Gastrocnemius medialis (tissue), 4 donors: Measurements from ENCODE around the gene BRICD5.

Experiments
- POLR2A ChIP-seq, 2 donors: fragments of 450-650 bp; IDR thresholded peaks; one replicate each; pipeline ENCODE4 v1.6.1; 2017; ENCODE audit warnings: antibody characterized with exemption in 2 of 2, mild to moderate bottlenecking in 2 of 2, moderate library complexity in 2 of 2
- TF ChIP-seq, protein P1 (sequence below), 5 experiments: fragments of 450-650 bp in 3 of 5; fragments of 200-600 bp in 2 of 5; sonication (generic) in 2 of 5; IDR thresholded peaks in 4 of 5; conservative IDR thresholded peaks in 1 of 5; 1 replicate in 4 of 5; 2 replicates in 1 of 5; pipeline ENCODE4 v1.5.1; 2016 to 2019; ENCODE audit warnings: antibody characterized with exemption in 5 of 5, mild to moderate bottlenecking in 3 of 5, moderate library complexity in 3 of 5

GRCh38 chr16:2170587-2171435, 39.9 kb downstream of the BRICD5 start:
- TF ChIP-seq, protein P1, sequence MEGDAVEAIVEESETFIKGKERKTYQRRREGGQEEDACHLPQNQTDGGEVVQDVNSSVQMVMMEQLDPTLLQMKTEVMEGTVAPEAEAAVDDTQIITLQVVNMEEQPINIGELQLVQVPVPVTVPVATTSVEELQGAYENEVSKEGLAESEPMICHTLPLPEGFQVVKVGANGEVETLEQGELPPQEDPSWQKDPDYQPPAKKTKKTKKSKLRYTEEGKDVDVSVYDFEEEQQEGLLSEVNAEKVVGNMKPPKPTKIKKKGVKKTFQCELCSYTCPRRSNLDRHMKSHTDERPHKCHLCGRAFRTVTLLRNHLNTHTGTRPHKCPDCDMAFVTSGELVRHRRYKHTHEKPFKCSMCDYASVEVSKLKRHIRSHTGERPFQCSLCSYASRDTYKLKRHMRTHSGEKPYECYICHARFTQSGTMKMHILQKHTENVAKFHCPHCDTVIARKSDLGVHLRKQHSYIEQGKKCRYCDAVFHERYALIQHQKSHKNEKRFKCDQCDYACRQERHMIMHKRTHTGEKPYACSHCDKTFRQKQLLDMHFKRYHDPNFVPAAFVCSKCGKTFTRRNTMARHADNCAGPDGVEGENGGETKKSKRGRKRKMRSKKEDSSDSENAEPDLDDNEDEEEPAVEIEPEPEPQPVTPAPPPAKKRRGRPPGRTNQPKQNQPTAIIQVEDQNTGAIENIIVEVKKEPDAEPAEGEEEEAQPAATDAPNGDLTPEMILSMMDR (IDR thresholded peaks at IDR 0.05 in 4 of 5, conservative IDR thresholded peaks at IDR 0.05 in 1 of 5): no peak
- no peak for TF ChIP-seq POLR2A (IDR thresholded peaks at IDR 0.05)
